Prostate gland (tissue), 2 donors: ENCODE data around the gene DAGLA. TPM values are rescaled to one million over a fixed set of nuclear protein-coding genes. Genes with fewer than 3 reads are reported as not detected.

Experiments
- DNase-seq: peaks from one replicate; pipeline ENCODE4 v3.0.0-alpha.2; 2019; ENCODE audit warnings: low spot score
- H3K27ac ChIP-seq, 2 donors: fragments of 200-600 bp; sonication (generic); 2 replicates each; pipeline ENCODE4 v1.5.1; 2017 to 2019
- H3K27me3 ChIP-seq: fragments of 200-600 bp; sonication (generic); replicated peaks from 2 replicates; pipeline ENCODE4 v1.5.1; 2019; ENCODE audit not compliant: insufficient read depth
- H3K36me3 ChIP-seq, 2 donors: fragments of 200-600 bp; sonication (generic); 1 replicate in 1 of 2; 2 replicates in 1 of 2; pipeline versions ENCODE4 v1.5.1 to v1.8.1; 2017 to 2019
- H3K4me1 ChIP-seq: fragments of 200-600 bp; sonication (generic); replicated peaks from 2 replicates; pipeline ENCODE4 v1.5.1; 2019
- H3K4me3 ChIP-seq, 2 donors: fragments of 200-600 bp; sonication (generic); 2 replicates each; pipeline ENCODE4 v1.5.1; 2017 to 2019
- H3K9me3 ChIP-seq: fragments of 200-600 bp; sonication (generic); 2 replicates; pipeline ENCODE4 v1.5.1; 2017
- POLR2A ChIP-seq: fragments of 450-650 bp; IDR thresholded peaks from one replicate; pipeline ENCODE4 v1.6.1; 2016; ENCODE audit warnings: antibody characterized with exemption, mild to moderate bottlenecking
- POLR2AphosphoS5 ChIP-seq: sonication (generic); formaldehyde crosslinking; IDR thresholded peaks from one replicate; pipeline ENCODE4 v1.6.1; 2017; ENCODE audit warnings: antibody characterized with exemption
- WGBS: methylation state at CpG from one replicate; pipeline ENCODE4 v1.1.5; 2018; 5-methylcytosine and 5-hydroxymethylcytosine counted together
- intact Hi-C: fragments of 100-400 bp; cut with DNase I; formaldehyde crosslinking; loops from one replicate; pipeline ENCODE4 v1.14.2; 2022
- total RNA-seq, 2 donors: library from RNA; depleted of rRNA; stranded (reverse); fragments of >200 nt; gene quantifications; one replicate each; pipeline ENCODE4 v1.1.0, GENCODE V29; 2016
- TF ChIP-seq, protein P1 (sequence below), 4 experiments: fragments of 200-600 bp in 2 of 4; fragments of 450-650 bp in 2 of 4; sonication (generic) in 2 of 4; IDR thresholded peaks; 1 replicate in 3 of 4; 2 replicates in 1 of 4; pipeline ENCODE4 v1.5.1; 2016 to 2019; ENCODE audit warnings: antibody characterized with exemption in 4 of 4, mild to moderate bottlenecking in 2 of 4, moderate library complexity in 2 of 4

DAGLA gene
- total RNA-seq, 2 donors from 2014 or later = 10.8 to 12.2 TPM

DNA sequence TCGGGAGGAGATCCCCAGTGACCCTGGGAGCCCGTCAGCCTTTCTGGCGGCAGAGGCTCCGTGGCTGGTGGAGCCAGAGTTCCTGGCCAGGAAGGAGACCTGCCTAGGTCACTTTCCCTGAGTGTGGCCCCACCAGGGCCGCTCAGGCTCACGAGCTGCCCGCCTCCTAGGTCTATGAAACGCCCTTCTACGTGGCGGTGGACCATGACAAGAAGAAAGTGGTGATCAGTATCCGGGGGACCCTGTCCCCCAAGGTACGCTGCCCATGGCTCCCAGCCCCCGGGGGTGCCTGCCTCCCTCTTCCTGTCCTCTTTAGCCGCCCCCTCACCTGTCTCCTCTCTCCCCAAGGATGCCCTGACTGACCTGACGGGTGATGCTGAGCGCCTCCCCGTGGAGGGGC, 55.2 kb downstream of the DAGLA start:
- H3K36me3 ChIP-seq = peaks cover 0 to 6% of the 10 kb centered on the region in 2 donors
- H3K27ac ChIP-seq = no peak overlapping the region
- TF ChIP-seq POLR2A (no peak), POLR2AphosphoS5 (no peak)
- TF ChIP-seq, protein P1, sequence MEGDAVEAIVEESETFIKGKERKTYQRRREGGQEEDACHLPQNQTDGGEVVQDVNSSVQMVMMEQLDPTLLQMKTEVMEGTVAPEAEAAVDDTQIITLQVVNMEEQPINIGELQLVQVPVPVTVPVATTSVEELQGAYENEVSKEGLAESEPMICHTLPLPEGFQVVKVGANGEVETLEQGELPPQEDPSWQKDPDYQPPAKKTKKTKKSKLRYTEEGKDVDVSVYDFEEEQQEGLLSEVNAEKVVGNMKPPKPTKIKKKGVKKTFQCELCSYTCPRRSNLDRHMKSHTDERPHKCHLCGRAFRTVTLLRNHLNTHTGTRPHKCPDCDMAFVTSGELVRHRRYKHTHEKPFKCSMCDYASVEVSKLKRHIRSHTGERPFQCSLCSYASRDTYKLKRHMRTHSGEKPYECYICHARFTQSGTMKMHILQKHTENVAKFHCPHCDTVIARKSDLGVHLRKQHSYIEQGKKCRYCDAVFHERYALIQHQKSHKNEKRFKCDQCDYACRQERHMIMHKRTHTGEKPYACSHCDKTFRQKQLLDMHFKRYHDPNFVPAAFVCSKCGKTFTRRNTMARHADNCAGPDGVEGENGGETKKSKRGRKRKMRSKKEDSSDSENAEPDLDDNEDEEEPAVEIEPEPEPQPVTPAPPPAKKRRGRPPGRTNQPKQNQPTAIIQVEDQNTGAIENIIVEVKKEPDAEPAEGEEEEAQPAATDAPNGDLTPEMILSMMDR (IDR thresholded peaks at IDR 0.05) = no peak
- H3K9me3 ChIP-seq = no peaks in the 10 kb centered on the region
- intact Hi-C loops = loop anchor here (10.0 kb wide), 1 partner anchor 261 kb away; no protein-coding TSS in a partner anchor
- 96% methylated on average over 17 of the region's 17 CpGs for WGBS
- no peak overlapping the region for H3K4me3 ChIP-seq
- H3K27me3 ChIP-seq = no peaks in the 10 kb centered on the region
- no peaks in the 10 kb centered on the region for H3K4me1 ChIP-seq
- no peak for DNase-seq

DNA sequence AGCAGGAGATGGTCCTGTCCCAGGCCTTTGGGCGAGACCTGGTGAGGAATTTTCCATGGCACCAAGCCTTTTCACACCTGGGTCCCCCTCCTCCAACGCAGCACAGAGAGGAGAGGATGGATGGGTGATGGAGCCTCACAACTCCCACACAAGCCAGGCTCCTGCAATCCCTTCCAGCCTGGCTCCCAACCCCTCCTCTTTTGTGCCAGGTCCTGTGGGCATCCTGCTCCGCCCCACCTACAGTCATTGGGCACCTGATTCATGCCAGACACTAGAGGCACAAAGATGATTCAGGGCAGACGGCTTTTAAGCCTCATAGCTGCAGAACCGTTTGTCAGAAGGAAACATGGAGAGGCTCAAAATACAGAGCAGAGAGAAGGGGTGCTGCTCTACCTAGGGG, 56.1 kb downstream of the DAGLA start:
- DNase-seq = no peak
- H3K4me3 ChIP-seq = no peak overlapping the region
- no peaks in the 10 kb centered on the region for H3K27me3 ChIP-seq
- H3K27ac ChIP-seq = no peak overlapping the region
- TF ChIP-seq, protein P1 (IDR thresholded peaks at IDR 0.05) = no peak
- peaks cover 0 to 6% of the 10 kb centered on the region in 2 donors for H3K36me3 ChIP-seq
- H3K9me3 ChIP-seq = no peaks in the 10 kb centered on the region
- H3K4me1 ChIP-seq = no peaks in the 10 kb centered on the region
- intact Hi-C loops = loop anchor here (10.0 kb wide), 1 partner anchor 262 kb away; no protein-coding TSS in a partner anchor
- 88% methylated on average over 5 of the region's 5 CpGs for WGBS

DNA sequence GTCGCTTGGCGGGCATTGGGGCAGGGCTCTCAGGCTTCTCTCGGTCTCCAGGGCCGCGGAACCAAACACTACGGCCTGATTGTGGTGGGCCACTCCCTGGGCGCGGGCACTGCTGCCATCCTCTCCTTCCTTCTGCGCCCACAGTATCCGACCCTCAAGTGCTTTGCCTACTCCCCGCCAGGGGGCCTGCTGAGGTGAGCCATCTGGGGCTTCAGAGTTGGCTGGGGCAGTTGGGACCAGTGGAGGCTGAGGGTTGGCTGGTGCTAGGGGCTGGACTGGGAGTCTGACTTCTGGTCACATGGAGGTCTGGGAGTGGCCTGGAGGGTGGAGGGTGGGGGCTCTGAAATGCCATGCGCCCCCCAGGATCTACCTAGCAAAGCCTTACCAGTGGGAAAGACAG, 56.9 kb downstream of the DAGLA start:
- H3K36me3 ChIP-seq = peaks cover 0 to 6% of the 10 kb centered on the region in 2 donors
- TF ChIP-seq POLR2A (no peak), POLR2AphosphoS5 (no peak)
- TF ChIP-seq, protein P1 (IDR thresholded peaks at IDR 0.05) = no peak
- H3K27ac ChIP-seq = no peak overlapping the region
- no peaks in the 10 kb centered on the region for H3K27me3 ChIP-seq
- H3K9me3 ChIP-seq = no peaks in the 10 kb centered on the region
- no peaks in the 10 kb centered on the region for H3K4me1 ChIP-seq
- 85% methylated on average over 12 of the region's 12 CpGs for WGBS
- intact Hi-C loops = loop anchor here (10.0 kb wide), 1 partner anchor 262 kb away; no protein-coding TSS in a partner anchor
- no peak for DNase-seq
- H3K4me3 ChIP-seq = no peak overlapping the region

DNA sequence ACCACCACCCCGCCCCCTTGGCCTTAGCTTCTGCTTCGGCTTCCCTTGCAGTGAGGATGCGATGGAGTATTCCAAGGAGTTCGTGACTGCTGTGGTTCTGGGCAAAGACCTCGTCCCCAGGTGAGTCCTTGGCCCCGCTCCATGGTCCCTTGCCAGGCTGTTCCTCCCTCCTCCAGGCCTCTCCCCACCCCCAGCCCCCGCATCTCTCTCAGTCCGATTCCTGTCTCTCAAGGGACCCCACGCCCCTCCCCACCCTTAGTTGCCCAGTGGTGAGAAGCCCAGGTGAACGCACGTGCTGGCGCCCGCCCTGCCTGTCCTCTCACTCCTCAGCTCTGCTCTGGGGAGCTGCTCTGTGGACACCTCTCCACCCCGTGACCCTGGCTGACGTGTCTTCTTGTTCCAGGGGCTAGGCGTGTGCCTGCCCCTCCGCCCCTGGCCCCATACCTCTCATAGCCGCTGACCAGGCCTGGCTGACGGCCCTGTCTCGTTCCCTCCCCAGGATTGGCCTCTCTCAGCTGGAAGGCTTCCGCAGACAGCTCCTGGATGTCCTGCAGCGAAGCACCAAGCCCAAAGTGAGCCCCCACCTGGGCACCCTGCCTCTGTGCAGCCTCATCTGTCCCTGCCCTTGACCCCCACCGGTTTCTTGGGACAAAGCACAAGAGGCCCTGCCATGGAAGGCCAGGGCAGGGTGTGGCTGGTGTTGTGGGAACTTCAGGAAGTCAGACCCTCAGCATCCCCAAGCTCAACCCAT, 57.6 kb downstream of the DAGLA start:
- intact Hi-C loops = loop anchor here (10.0 kb wide), 1 partner anchor 263 kb away; no protein-coding TSS in a partner anchor
- no peaks in the 10 kb centered on the region for H3K9me3 ChIP-seq
- H3K4me3 ChIP-seq = no peak overlapping the region
- H3K27me3 ChIP-seq = no peaks in the 10 kb centered on the region
- TF ChIP-seq POLR2AphosphoS5 (no peak), POLR2A (no peak)
- TF ChIP-seq, protein P1 (IDR thresholded peaks at IDR 0.05) = no peak
- DNase-seq = no peak
- WGBS = 76% methylated on average over 23 of the region's 23 CpGs
- H3K36me3 ChIP-seq = peaks cover 0 to 6% of the 10 kb centered on the region in 2 donors
- H3K4me1 ChIP-seq = no peaks in the 10 kb centered on the region
- no peak overlapping the region for H3K27ac ChIP-seq

DNA sequence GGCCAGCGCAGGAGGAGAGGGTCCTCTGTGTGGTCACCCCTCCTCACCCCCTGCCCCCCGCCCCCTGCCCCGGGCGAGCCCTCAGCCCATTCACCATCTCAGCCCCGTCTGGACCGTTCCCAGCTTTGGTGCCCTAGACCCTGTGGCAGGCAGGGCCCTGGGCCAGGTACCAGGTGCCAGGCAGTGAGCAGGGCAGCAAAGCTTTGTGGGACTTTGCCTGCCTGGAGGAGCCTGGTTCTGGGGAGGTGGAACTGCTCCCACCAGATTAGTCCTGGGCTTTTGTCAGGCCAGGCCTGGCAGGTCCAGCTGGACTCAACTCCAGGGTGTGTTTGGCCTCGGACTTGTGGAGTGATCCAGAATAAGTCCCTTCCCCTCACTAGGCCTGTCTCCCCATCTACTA, 58.6 kb downstream of the DAGLA start:
- DNase-seq = no peak
- peaks cover 0 to 6% of the 10 kb centered on the region in 2 donors for H3K36me3 ChIP-seq
- intact Hi-C loops = loop anchor here (10.0 kb wide), 1 partner anchor 264 kb away; no protein-coding TSS in a partner anchor
- H3K9me3 ChIP-seq = no peaks in the 10 kb centered on the region
- H3K4me3 ChIP-seq = no peak overlapping the region
- H3K27ac ChIP-seq = no peak overlapping the region
- WGBS = 94% methylated on average over 7 of the region's 7 CpGs
- no peaks in the 10 kb centered on the region for H3K27me3 ChIP-seq
- no peaks in the 10 kb centered on the region for H3K4me1 ChIP-seq
- TF ChIP-seq POLR2A (no peak), POLR2AphosphoS5 (no peak)
- TF ChIP-seq, protein P1 (IDR thresholded peaks at IDR 0.05) = no peak
